Measurements from ENCODE around the gene TTBK1.

The TTBK1 gene

GRCh38 chr6:43242908-43243663, at the start of gene TTBK1:
Gene TTBK1 (plus strand): TSS chr6:43243481. CDS start chr6:43246661, 3,180 bp downstream.
- DNase-seq = peak; percentile 72

GRCh38 chr6:43193929-43194328, 49.4 kb upstream of the TTBK1 start:
- no peak for DNase-seq

GRCh38 chr6:43196337-43196736, 46.9 kb upstream of the TTBK1 start:
- DNase-seq = no peak

- DNase-seq = no peak
Observed at GRCh38 chr6:43199912-43200311, 43.4 kb upstream of the TTBK1 start.

GRCh38 chr6:43200541-43200940, 42.7 kb upstream of the TTBK1 start:
- no peak for DNase-seq

- no peak for DNase-seq
Observed at GRCh38 chr6:43202451-43202850, 40.8 kb upstream of the TTBK1 start.

GRCh38 chr6:43203029-43203717, 40.1 kb upstream of the TTBK1 start:
- no peak for DNase-seq

DNA sequence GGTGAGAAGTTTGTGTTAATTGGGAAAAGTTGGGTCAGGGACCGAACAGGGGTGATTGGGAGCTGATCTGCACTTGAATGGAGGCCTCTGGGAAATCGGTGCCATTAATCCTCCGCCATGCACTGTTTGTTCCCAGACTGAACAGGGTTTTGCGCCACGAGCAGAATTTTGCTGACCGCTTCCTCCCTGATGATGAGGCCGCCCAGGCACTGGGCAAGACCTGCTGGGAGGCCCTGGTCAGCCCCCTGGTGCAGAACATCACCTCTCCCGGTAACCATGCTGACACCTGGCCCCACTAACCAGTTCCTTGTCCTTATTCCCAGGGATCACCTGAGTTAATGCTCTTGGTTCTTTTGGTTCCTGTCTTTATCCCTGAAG, 39.6 kb upstream of the TTBK1 start:
- DNase-seq = no peak

DNA sequence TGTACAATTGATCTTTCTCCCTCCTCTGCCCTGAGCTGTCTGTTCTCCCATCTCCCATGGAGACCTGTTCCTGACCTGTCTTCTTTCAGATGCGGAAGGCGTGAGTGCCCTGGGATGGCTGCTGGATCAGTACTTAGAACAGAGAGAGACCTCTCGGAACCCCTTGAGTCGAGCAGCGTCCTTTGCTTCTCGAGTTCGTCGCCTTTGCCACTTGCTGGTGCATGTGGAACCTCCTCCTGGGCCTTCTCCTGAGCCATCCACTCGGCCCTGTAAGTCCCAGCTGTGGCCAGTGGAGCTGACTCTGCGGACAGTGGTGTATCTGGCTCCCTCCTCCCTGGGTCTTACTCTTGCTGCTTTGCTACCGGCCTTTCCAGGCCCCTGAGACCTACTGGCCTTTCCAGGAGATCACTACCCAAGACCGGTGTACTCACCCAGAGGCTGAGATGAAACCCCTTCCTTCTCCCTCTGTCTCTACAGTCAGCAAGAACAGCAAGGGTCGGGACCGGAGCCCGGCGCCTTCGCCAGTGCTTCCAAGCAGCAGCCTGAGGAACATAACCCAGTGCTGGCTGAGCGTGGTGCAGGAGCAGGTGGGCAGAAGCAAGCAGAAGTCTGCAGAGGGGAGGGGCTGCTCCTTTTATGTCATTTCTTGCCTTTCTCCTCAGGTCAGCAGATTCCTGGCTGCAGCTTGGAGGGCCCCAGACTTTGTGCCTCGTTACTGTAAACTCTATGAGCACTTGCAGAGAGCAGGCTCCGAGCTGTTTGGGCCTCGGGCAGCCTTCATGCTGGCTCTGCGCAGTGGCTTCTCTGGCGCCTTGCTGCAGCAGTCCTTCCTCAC, 38.8 kb upstream of the TTBK1 start:
- no peak for DNase-seq

DNA sequence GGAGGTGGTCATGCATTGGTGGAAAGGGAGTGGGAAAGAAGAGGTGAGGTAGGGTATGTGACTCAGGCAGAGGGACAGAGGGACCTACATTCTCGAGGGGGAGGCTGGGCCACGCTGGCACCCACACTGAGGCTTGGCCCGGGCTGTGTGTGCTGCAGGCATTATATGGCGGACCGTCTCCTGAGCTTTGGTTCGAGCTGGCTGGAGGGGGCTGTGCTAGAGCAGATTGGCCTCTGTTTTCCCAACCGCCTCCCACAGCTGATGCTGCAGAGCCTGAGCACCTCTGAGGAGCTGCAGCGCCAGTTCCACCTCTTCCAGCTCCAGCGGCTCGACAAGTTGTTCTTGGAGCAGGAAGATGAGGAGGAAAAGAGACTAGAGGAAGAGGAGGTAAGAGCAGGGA, 37.4 kb upstream of the TTBK1 start:
- DNase-seq = no peak

GRCh38 chr6:43207286-43207685, 36.0 kb upstream of the TTBK1 start:
- no peak for DNase-seq

GRCh38 chr6:43211955-43212354, 31.3 kb upstream of the TTBK1 start:
- DNase-seq = no peak

DNA sequence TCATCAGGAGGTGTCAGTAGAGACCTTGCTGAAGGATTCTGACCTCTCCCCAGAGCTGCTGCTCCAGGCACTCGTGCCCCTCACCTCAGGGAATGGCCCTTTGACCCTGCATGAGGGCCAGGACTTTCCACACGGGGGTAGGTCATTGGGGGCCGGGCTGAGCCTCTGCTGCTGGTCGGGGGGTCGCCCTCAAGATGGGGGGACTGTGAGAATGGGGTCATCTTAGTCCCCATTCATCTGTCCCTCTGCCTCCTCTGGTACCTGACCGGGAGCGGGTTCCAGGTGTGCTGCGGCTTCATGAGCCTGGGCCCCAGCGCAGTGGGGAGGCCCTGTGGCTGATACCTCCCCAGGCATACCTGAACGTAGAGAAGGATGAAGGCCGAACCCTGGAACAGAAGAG, 29.9 kb upstream of the TTBK1 start:
- DNase-seq = no peak

DNA sequence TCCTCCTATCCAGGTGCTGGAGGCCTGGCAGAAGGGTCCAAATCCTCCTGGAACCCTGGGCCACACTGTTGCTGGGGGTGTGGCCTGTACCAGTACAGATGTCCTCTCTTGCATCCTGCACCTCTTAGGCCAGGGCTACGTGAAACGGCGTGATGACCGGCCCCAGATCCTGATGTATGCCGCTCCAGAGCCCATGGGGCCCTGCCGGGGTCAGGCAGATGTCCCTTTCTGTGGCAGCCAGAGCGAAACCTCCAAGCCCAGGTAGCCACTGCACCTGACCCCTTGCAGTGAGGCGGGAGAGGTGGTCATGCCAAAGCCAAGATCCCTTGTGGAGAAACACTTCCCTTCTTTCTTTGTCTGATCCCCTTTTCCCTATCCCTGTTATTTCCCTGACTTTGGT, 28.2 kb upstream of the TTBK1 start:
- DNase-seq = no peak

GRCh38 chr6:43216200-43216599, 27.1 kb upstream of the TTBK1 start:
- DNase-seq = no peak

DNA sequence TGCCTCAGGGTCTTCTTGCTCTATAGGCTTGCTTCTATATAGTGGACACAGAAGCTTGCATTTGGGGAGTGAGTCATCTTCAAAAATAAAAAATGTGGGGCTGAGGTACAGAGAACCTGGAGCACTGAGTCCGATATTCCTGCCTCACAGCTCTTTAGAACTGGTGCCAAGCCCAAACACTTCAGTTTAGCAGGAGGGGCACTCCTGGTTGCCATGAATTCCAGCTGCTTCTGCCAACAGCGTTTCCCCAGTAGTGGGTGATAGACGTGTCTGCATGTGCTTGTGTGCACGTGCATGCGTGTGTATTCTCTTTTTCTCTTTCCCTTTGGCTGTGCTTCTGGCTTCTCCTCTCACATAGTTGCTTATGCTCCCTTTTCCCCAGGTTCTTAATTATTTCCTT, 25.9 kb upstream of the TTBK1 start:
- no peak for DNase-seq

GRCh38 chr6:43219119-43219518, 24.2 kb upstream of the TTBK1 start:
- no peak for DNase-seq

- DNase-seq = no peak
Observed at GRCh38 chr6:43219814-43220213, 23.5 kb upstream of the TTBK1 start.

DNA sequence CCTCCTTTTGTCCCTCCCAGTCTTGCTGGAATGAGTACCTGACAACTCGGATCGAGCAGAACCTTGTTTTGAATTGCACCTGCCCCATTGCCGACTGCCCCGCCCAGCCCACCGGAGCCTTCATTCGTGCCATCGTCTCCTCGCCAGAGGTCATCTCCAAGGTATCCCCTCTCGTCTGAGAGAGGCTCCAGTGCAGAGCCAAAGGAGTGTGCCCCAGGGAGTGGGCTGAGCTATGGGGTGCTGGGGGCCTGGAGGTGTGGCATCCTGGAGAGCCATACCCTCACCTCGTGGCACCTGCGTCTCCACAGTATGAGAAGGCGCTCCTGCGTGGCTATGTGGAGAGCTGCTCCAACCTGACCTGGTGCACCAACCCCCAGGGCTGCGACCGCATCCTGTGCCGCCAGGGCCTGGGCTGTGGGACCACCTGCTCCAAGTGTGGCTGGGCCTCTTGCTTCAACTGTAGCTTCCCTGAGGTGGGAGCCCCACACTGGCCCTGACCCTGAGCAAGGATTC, 22.8 kb upstream of the TTBK1 start:
- no peak for DNase-seq

GRCh38 chr6:43221046-43221972, 22.0 kb upstream of the TTBK1 start:
- no peak for DNase-seq

- DNase-seq = no peak
Observed at GRCh38 chr6:43222418-43223059, 20.7 kb upstream of the TTBK1 start.

DNA sequence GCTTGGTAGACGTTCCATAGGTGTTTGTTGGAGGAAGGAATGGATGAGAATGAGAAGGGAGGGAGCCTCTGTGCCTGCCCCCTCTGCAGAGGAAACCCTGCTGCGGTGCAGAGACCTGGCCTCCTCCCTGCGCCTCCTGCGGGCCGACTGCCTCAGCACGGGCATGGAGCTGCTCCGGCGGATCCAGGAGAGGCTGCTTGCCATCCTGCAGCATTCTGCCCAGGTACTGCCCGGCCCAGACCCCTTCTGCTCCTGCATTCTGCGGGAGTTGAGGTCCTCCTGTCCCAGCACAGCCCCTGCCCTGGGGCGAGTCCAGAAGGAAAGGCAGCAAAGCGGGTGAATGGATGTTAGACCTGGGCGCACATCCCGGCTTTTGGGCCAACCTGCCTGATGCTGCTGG, 20.1 kb upstream of the TTBK1 start:
- no peak for DNase-seq
